ENCODE data around the gene CDX2. TPM values are rescaled to one million over a fixed set of nuclear protein-coding genes. Genes with fewer than 3 reads are reported as not detected.
"Not testable (repeated sequence)": the region's sequence is repeated elsewhere in the genome, so short reads cannot be mapped to it uniquely, and the experiment has no call there.

CDX2 gene
- total RNA-seq, 2 donors from 2014 or later = not detected

DNA sequence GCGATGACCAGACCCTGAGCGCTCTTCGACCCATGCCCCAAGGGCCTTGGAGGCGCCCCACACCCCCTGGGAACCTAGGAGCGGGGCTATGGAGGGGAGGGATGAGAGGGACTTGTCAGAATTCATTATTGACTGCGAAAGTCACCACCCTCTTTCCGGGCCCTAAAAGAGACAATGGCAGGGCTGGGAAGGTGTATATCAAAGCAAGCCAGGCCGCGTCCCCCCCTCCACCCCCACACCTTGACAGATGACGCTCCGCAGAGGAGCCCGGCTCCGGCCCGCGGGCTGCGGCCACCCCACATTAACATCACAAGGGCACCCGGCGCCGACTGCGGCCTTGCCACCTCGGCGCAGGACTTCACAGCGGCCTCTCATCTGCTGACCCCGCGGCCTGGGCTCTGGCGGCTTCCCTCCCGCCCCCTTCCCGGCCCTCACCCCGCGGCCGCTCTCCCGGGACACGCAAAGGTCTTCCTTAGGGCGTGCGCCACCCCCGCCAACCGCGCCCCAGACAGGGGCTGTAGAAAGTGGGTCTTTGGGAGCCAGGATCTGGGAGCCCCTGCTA is 2.4 kb downstream of the CDX2 start:
- DNase-seq (ENCODE audit: low spot score) (no peak), ATAC-seq (ENCODE audit: insufficient number of reproducible peaks, low FRiP score, low read depth) (no peak)
- H3K9me3 ChIP-seq = no peaks in the 10 kb centered on the region
- no peak for TF ChIP-seq CTCF (IDR thresholded peaks at IDR 0.05)
- peaks cover 7% of the 10 kb centered on the region for H3K27me3 ChIP-seq (replicated peaks; ENCODE audit: insufficient read depth)
- no peak overlapping the region for H3K27ac ChIP-seq
- no peaks in the 10 kb centered on the region for H3K36me3 ChIP-seq
- H3K4me1 ChIP-seq (ENCODE audit: control insufficient read depth in 1 of 2, low read depth in 2 of 2) = peaks cover 4 to 16% of the 10 kb centered on the region in 2 donors
- H3K4me3 ChIP-seq = no peak overlapping the region

DNA sequence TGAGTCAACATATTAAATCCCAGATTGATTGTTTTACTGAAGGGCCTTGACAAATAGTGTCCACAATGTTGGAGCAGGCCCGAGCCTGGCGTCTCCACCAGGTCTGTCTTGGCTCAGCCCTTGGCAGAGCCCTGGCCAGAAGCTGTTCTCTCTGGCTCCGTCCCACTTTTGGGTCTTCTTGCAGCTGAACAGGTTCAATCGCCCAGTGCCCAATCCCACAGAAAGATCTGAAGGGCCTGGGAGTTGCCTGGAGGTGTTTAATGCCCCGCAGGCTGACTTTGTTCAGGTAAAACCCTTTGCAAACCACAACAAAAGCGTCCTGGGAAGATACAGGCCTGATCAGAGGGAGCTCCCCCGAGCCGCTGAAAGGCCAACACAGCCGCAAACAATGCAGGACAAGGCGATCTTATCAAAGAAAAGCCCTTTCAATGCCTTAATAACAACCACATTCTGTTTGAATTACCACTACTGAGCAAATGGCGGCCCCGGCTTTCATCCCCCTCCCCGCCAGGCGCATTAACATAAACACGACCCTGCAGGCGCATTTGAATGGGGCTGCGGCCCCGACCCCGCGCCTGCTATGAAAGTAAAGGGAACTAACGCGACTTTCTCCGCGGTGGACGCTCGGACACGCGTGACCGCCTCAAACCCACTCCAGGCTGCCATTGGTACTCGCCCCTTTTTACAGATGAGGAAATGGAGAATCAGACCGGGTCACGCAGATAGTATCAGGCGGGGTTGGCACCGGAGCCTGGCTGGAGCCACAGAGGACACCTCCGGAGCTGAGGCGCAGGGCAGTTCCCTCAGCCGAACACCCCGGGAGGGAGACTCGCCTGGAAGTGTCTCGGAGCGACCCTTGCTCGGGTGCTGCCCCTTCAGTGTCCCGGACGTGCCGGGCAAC is 3.1 kb downstream of the CDX2 start:
- H3K36me3 ChIP-seq = no peaks in the 10 kb centered on the region
- H3K4me1 ChIP-seq (ENCODE audit: control insufficient read depth in 1 of 2, low read depth in 2 of 2) = peaks cover 4 to 19% of the 10 kb centered on the region in 2 donors
- DNase-seq (ENCODE audit: low spot score) (no peak), ATAC-seq (ENCODE audit: insufficient number of reproducible peaks, low FRiP score, low read depth) (no peak)
- H3K4me3 ChIP-seq = no peak overlapping the region
- no peaks in the 10 kb centered on the region for H3K9me3 ChIP-seq
- peaks cover 12% of the 10 kb centered on the region for H3K27me3 ChIP-seq (replicated peaks; ENCODE audit: insufficient read depth)
- H3K27ac ChIP-seq = no peak overlapping the region
- no peak for TF ChIP-seq CTCF (IDR thresholded peaks at IDR 0.05)

DNA sequence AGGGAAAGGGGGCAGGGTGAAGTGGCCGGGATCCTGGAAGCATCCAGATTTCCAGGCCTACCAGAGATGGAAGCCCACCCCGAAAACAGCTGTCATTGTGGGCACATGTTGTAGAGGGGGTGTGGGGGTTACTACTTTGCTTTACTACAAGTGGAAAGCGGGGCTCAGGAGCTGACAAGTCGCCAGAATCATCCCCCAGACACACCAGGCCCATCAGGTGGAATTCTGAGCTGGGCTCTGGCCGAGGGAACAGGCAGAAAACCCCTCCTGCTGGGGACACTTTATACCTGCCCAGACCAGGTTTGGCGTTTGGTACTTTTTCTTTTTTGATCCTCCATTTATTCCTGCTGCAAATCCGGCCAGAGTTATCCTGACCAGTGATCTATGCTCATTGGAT is 3.8 kb downstream of the CDX2 start:
- ATAC-seq (ENCODE audit: insufficient number of reproducible peaks, low FRiP score, low read depth) = no peak
- TF ChIP-seq CTCF (IDR thresholded peaks at IDR 0.05) = no peak
- H3K4me3 ChIP-seq = no peak overlapping the region

GRCh38 chr13:27964741-27965323 is 4.3 kb downstream of the CDX2 start:
- no peak for TF ChIP-seq CTCF (IDR thresholded peaks at IDR 0.05)

More for the DNA sequence above, 3.8 kb downstream of the CDX2 start:
- Histone ChIP-seq H3K4me1 (ENCODE audit: control insufficient read depth in 1 of 2, low read depth in 2 of 2) (peaks cover 10 to 25% of the 10 kb centered on the region in 2 donors), H3K9me3 (no peaks in the 10 kb centered on the region), H3K27ac (no peak overlapping the region), H3K36me3 (no peaks in the 10 kb centered on the region), H3K27me3 (replicated peaks; ENCODE audit: insufficient read depth) (peaks cover 14% of the 10 kb centered on the region)
- DNase-seq (ENCODE audit: low spot score) = no peak

GRCh38 chr13:27964206-27964605 is 4.9 kb downstream of the CDX2 start:
- H3K9me3 ChIP-seq; H3K36me3 ChIP-seq; ATAC-seq (ENCODE audit: insufficient number of reproducible peaks, low FRiP score, low read depth); H3K4me3 ChIP-seq; H3K27ac ChIP-seq; DNase-seq (ENCODE audit: low spot score): not testable (repeated sequence)
- H3K27me3 ChIP-seq (replicated peaks; ENCODE audit: insufficient read depth) = peaks cover 20% of the 10 kb centered on the region
- H3K4me1 ChIP-seq (ENCODE audit: control insufficient read depth in 1 of 2, low read depth in 2 of 2) = peaks cover 15 to 32% of the 10 kb centered on the region in 2 donors

More at GRCh38 chr13:27964741-27965323, 4.3 kb downstream of the CDX2 start:
- no peak for DNase-seq (ENCODE audit: low spot score)
- no peak for ATAC-seq (ENCODE audit: insufficient number of reproducible peaks, low FRiP score, low read depth)
- Histone ChIP-seq H3K36me3 (no peaks in the 10 kb centered on the region), H3K27ac (no peak overlapping the region), H3K9me3 (no peaks in the 10 kb centered on the region), H3K4me1 (ENCODE audit: control insufficient read depth in 1 of 2, low read depth in 2 of 2) (peaks cover 14 to 30% of the 10 kb centered on the region in 2 donors), H3K27me3 (replicated peaks; ENCODE audit: insufficient read depth) (peaks cover 14% of the 10 kb centered on the region), H3K4me3 (no peak overlapping the region)
